ENCODE measurements around the gene HEPH.

The HEPH gene

DNA sequence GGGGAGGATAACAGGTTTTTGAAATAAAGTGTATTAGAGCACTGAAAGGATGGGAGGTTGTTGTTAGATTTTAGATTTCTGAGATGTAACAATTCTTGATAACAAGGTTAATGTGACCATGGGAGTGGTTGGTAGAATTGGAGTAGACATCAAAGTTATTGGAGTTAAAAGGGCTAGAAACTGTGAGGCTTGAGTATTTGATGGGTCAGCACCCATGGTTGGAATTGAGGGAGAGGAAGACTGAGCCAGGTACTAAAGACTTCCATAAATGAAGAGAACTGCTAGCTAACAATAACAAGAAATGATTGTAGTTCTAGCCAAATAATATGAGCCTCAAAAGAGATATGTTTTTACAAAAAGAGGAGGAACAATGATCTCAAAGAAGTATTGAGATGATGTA lies 98.8 kb downstream of the HEPH start:
- no peaks in the 10 kb centered on the region for H3K79me2 ChIP-seq (ENCODE audit: insufficient read depth, low read length)
- no peaks in the 10 kb centered on the region for H3K4me1 ChIP-seq (ENCODE audit: insufficient read depth, low read length, poor library complexity, severe bottlenecking)
- H2AFZ ChIP-seq (ENCODE audit: low read length), result no peak overlapping the region
- no peaks in the 10 kb centered on the region for H3K27me3 ChIP-seq (ENCODE audit: insufficient read depth, low read length, poor library complexity, severe bottlenecking)
- H3K4me3 ChIP-seq (ENCODE audit: low read length, poor library complexity, severe bottlenecking), result no peak overlapping the region
- no peaks in the 10 kb centered on the region for H3K9me2 ChIP-seq (replicated peaks; ENCODE audit: low read depth, low read length)
- TF ChIP-seq, protein P1, sequence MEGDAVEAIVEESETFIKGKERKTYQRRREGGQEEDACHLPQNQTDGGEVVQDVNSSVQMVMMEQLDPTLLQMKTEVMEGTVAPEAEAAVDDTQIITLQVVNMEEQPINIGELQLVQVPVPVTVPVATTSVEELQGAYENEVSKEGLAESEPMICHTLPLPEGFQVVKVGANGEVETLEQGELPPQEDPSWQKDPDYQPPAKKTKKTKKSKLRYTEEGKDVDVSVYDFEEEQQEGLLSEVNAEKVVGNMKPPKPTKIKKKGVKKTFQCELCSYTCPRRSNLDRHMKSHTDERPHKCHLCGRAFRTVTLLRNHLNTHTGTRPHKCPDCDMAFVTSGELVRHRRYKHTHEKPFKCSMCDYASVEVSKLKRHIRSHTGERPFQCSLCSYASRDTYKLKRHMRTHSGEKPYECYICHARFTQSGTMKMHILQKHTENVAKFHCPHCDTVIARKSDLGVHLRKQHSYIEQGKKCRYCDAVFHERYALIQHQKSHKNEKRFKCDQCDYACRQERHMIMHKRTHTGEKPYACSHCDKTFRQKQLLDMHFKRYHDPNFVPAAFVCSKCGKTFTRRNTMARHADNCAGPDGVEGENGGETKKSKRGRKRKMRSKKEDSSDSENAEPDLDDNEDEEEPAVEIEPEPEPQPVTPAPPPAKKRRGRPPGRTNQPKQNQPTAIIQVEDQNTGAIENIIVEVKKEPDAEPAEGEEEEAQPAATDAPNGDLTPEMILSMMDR (conservative IDR thresholded peaks at IDR 0.05; ENCODE audit: low read length), result no peak
- no peak for TF ChIP-seq EZH2phosphoT487 (IDR thresholded peaks at IDR 0.05; ENCODE audit: borderline replicate concordance)
- H3K36me3 ChIP-seq (ENCODE audit: insufficient read depth, low read length), result no peaks in the 10 kb centered on the region
- H3K4me2 ChIP-seq (ENCODE audit: low read depth, low read length, poor library complexity, severe bottlenecking), result no peak overlapping the region
- no peaks in the 10 kb centered on the region for H3F3A ChIP-seq (ENCODE audit: low read depth)
- no peaks in the 10 kb centered on the region for H3K9me3 ChIP-seq (ENCODE audit: insufficient read depth, low read depth, low read length)
- H4K20me1 ChIP-seq (ENCODE audit: insufficient read depth, low read length, poor library complexity, severe bottlenecking), result no peaks in the 10 kb centered on the region
- H3K9ac ChIP-seq (ENCODE audit: low read depth, low read length, poor library complexity, severe bottlenecking), result no peak overlapping the region

Data from Loucy (cell line).